IPS DF 6.9 (cell line): ENCODE data around the gene SLC6A6.

Experiments
- DNase-seq: peaks from one replicate; pipeline ENCODE4 v3.0.0-alpha.2; 2013; ENCODE audit warnings: low read depth, low spot score
- H3K27ac ChIP-seq: one replicate; pipeline ENCODE4 v1.5.1; 2013; ENCODE audit warnings: low read length, control low read depth
- H3K27me3 ChIP-seq: 2 replicates; pipeline ENCODE4 v1.6.1; 2013; ENCODE audit warnings: mild to moderate bottlenecking, low read length; ENCODE audit not compliant: control insufficient read depth, insufficient read depth
- H3K36me3 ChIP-seq: 2 replicates; pipeline ENCODE4 v1.6.1; 2013; ENCODE audit warnings: low read length; ENCODE audit not compliant: control insufficient read depth, insufficient read depth
- H3K4me1 ChIP-seq: 2 replicates; pipeline ENCODE4 v1.6.1; 2013; ENCODE audit warnings: low read length; ENCODE audit not compliant: control insufficient read depth, insufficient read depth
- H3K4me3 ChIP-seq: 2 replicates; pipeline ENCODE4 v1.5.1; 2013; ENCODE audit warnings: mild to moderate bottlenecking, low read length
- H3K9me3 ChIP-seq: 2 replicates; pipeline ENCODE4 v1.6.1; 2013; ENCODE audit warnings: low read length, inconsistent platforms; ENCODE audit not compliant: control insufficient read depth, insufficient read depth
- WGBS: extraction: QIAGEN DNeasy Blood & Tissue Kit; methylation state at CpG from one replicate; pipeline ENCODE4 v1.1.7; 2013; ENCODE audit warnings: mixed read lengths, missing lambda C conversion rate; ENCODE audit not compliant: insufficient read length, insufficient coverage; 5-methylcytosine and 5-hydroxymethylcytosine counted together

SLC6A6 gene

GRCh38 chr3:14438262-14438661 is 35.9 kb downstream of the SLC6A6 start:
- Histone ChIP-seq H3K27ac (no peak overlapping the region), H3K4me1 (no peaks in the 10 kb centered on the region), H3K36me3 (peaks cover under 1% of the 10 kb centered on the region), H3K4me3 (no peak overlapping the region), H3K9me3 (no peaks in the 10 kb centered on the region), H3K27me3 (no peaks in the 10 kb centered on the region)
- no peak for DNase-seq
- no CpG with 5 or more reads among the region's 3 CpGs for WGBS

GRCh38 chr3:14438929-14439328 is 36.5 kb downstream of the SLC6A6 start:
- Histone ChIP-seq H3K27ac (no peak overlapping the region), H3K4me3 (no peak overlapping the region)

GRCh38 chr3:14439501-14440167 is 37.2 kb downstream of the SLC6A6 start:
- Histone ChIP-seq H3K27ac (no peak overlapping the region), H3K9me3 (no peaks in the 10 kb centered on the region), H3K36me3 (peaks cover 7% of the 10 kb centered on the region), H3K4me1 (no peaks in the 10 kb centered on the region), H3K27me3 (no peaks in the 10 kb centered on the region), H3K4me3 (no peak overlapping the region)
- no peak for DNase-seq
- WGBS: no CpG with 5 or more reads among the region's 13 CpGs

More at GRCh38 chr3:14438929-14439328, 36.5 kb downstream of the SLC6A6 start:
- Histone ChIP-seq H3K4me1 (no peaks in the 10 kb centered on the region), H3K27me3 (no peaks in the 10 kb centered on the region), H3K36me3 (peaks cover 7% of the 10 kb centered on the region), H3K9me3 (no peaks in the 10 kb centered on the region)
- WGBS: no CpG with 5 or more reads among the region's 6 CpGs
- no peak for DNase-seq

GRCh38 chr3:14440168-14440518 is 37.7 kb downstream of the SLC6A6 start:
- no CpG with 5 or more reads among the region's 3 CpGs for WGBS

GRCh38 chr3:14440531-14441239 is 38.3 kb downstream of the SLC6A6 start:
- no peak overlapping the region for H3K4me3 ChIP-seq
- no peak overlapping the region for H3K27ac ChIP-seq
- DNase-seq: no peak
- no peaks in the 10 kb centered on the region for H3K27me3 ChIP-seq
- peaks cover 9% of the 10 kb centered on the region for H3K36me3 ChIP-seq
- no CpG with 5 or more reads among the region's 11 CpGs for WGBS
- H3K4me1 ChIP-seq: no peaks in the 10 kb centered on the region
- H3K9me3 ChIP-seq: no peaks in the 10 kb centered on the region

More at GRCh38 chr3:14440168-14440518, 37.7 kb downstream of the SLC6A6 start:
- DNase-seq: no peak
- no peak overlapping the region for H3K27ac ChIP-seq
- no peaks in the 10 kb centered on the region for H3K27me3 ChIP-seq
- no peaks in the 10 kb centered on the region for H3K4me1 ChIP-seq
- H3K4me3 ChIP-seq: no peak overlapping the region
- peaks cover 7% of the 10 kb centered on the region for H3K36me3 ChIP-seq
- H3K9me3 ChIP-seq: no peaks in the 10 kb centered on the region

GRCh38 chr3:14441240-14441919 is 39.0 kb downstream of the SLC6A6 start:
- H3K27ac ChIP-seq: no peak overlapping the region
- no CpG with 5 or more reads among the region's 18 CpGs for WGBS
- H3K27me3 ChIP-seq: no peaks in the 10 kb centered on the region
- H3K4me1 ChIP-seq: no peaks in the 10 kb centered on the region
- no peaks in the 10 kb centered on the region for H3K9me3 ChIP-seq
- DNase-seq: no peak
- peaks cover 15% of the 10 kb centered on the region for H3K36me3 ChIP-seq
- no peak overlapping the region for H3K4me3 ChIP-seq

- peaks cover 15% of the 10 kb centered on the region for H3K36me3 ChIP-seq
- no peak overlapping the region for H3K4me3 ChIP-seq
- H3K27ac ChIP-seq: no peak overlapping the region
- no CpG with 5 or more reads among the region's 6 CpGs for WGBS
- no peaks in the 10 kb centered on the region for H3K27me3 ChIP-seq
- H3K9me3 ChIP-seq: no peaks in the 10 kb centered on the region
- DNase-seq: no peak
- no peaks in the 10 kb centered on the region for H3K4me1 ChIP-seq
Observed at GRCh38 chr3:14441920-14442300, 39.5 kb downstream of the SLC6A6 start.

- Histone ChIP-seq H3K9me3 (no peaks in the 10 kb centered on the region), H3K27me3 (no peaks in the 10 kb centered on the region), H3K36me3 (peaks cover 34% of the 10 kb centered on the region), H3K4me3 (no peak overlapping the region), H3K27ac (no peak overlapping the region), H3K4me1 (no peaks in the 10 kb centered on the region)
- no peak for DNase-seq
- no CpG with 5 or more reads among the region's 6 CpGs for WGBS
Observed at GRCh38 chr3:14444380-14444779, 42.0 kb downstream of the SLC6A6 start.

- no CpG with 5 or more reads among the region's 4 CpGs for WGBS
- Histone ChIP-seq H3K9me3 (no peaks in the 10 kb centered on the region), H3K27me3 (no peaks in the 10 kb centered on the region), H3K4me1 (no peaks in the 10 kb centered on the region), H3K36me3 (peaks cover 40% of the 10 kb centered on the region), H3K27ac (no peak overlapping the region), H3K4me3 (no peak overlapping the region)
- DNase-seq: no peak
Observed at GRCh38 chr3:14445773-14446172, 43.4 kb downstream of the SLC6A6 start.

- Histone ChIP-seq H3K27me3 (no peaks in the 10 kb centered on the region), H3K27ac (no peak overlapping the region), H3K4me3 (no peak overlapping the region), H3K4me1 (no peaks in the 10 kb centered on the region), H3K36me3 (peaks cover 44% of the 10 kb centered on the region), H3K9me3 (no peaks in the 10 kb centered on the region)
- DNase-seq: no peak
- no CpG with 5 or more reads among the region's 1 CpG for WGBS
Observed at GRCh38 chr3:14446988-14447570, 44.7 kb downstream of the SLC6A6 start.
